OCI-LY1 (cell line): ENCODE results near the gene KCNIP4.

Source experiments
- H2AFZ ChIP-seq: fragments of 200-600 bp; sonication (generic), shearing (Covaris generic); 2 replicates; pipeline ENCODE4 v1.6.0; 2014; ENCODE audit warnings: antibody characterized with exemption, mild to moderate bottlenecking, low read length
- H3F3A ChIP-seq: fragments of 200-600 bp; sonication (generic), shearing (Covaris generic); 2 replicates; pipeline ENCODE4 v1.6.0; 2014; ENCODE audit warnings: mild to moderate bottlenecking, antibody characterized with exemption, low read length, moderate library complexity; ENCODE audit not compliant: insufficient read depth
- H3K27ac ChIP-seq: fragments of 200-600 bp; sonication (generic); 2 replicates; pipeline ENCODE4 v1.5.1; 2014; ENCODE audit warnings: low read length, mixed run types, mild to moderate bottlenecking, low read depth; ENCODE audit not compliant: poor library complexity, severe bottlenecking
- H3K27me3 ChIP-seq: fragments of 200-600 bp; sonication (generic); 2 replicates; pipeline ENCODE4 v1.6.0; 2014; ENCODE audit warnings: antibody characterized with exemption, mild to moderate bottlenecking, low read length, moderate library complexity; ENCODE audit not compliant: insufficient read depth
- H3K36me3 ChIP-seq: fragments of 200-600 bp; sonication (generic); 2 replicates; pipeline ENCODE4 v1.6.1; 2014; ENCODE audit warnings: mild to moderate bottlenecking, antibody characterized with exemption, low read length, moderate library complexity, mixed read lengths; ENCODE audit not compliant: insufficient read depth
- H3K4me1 ChIP-seq: fragments of 200-600 bp; sonication (generic); 2 replicates; pipeline ENCODE4 v1.5.1; 2014; ENCODE audit warnings: mild to moderate bottlenecking, low read length, moderate library complexity; ENCODE audit not compliant: insufficient read depth, severe bottlenecking
- H3K4me2 ChIP-seq: fragments of 200-600 bp; sonication (generic), shearing (Covaris generic); 2 replicates; pipeline ENCODE4 v1.6.1; 2014; ENCODE audit warnings: low read length
- H3K4me3 ChIP-seq: fragments of 200-600 bp; sonication (generic); 2 replicates; pipeline ENCODE4 v1.5.1; 2014; ENCODE audit warnings: low read length, low read depth, mild to moderate bottlenecking, mixed read lengths; ENCODE audit not compliant: poor library complexity, severe bottlenecking
- H3K79me2 ChIP-seq: fragments of 200-600 bp; shearing (Covaris generic); 2 replicates; pipeline ENCODE4 v1.6.1; 2016; ENCODE audit warnings: mixed run types, low read length, mixed read lengths; ENCODE audit not compliant: insufficient read depth
- H3K9ac ChIP-seq: fragments of 200-600 bp; sonication (generic), shearing (Covaris generic); 2 replicates; pipeline ENCODE4 v1.6.1; 2014; ENCODE audit warnings: mild to moderate bottlenecking, low read length, mixed read lengths
- H3K9me2 ChIP-seq: fragments of 200-600 bp; sonication (generic), shearing (Covaris generic); 2 replicates; pipeline ENCODE4 v1.6.1; 2014; ENCODE audit warnings: low read depth, mild to moderate bottlenecking, low read length, mixed read lengths
- H3K9me3 ChIP-seq: fragments of 200-600 bp; shearing (Covaris generic); 2 replicates; pipeline ENCODE4 v1.6.1; 2014; ENCODE audit warnings: low read length, mixed read lengths
- H4K20me1 ChIP-seq: fragments of 200-600 bp; sonication (generic), shearing (Covaris generic); 2 replicates; pipeline ENCODE4 v1.6.0; 2016; ENCODE audit warnings: mild to moderate bottlenecking, low read length; ENCODE audit not compliant: insufficient read depth
- EZH2 ChIP-seq: fragments of 200-600 bp; sonication (generic), shearing (Covaris generic); IDR thresholded peaks from 2 replicates; pipeline ENCODE4 v1.8.0; 2017; ENCODE audit warnings: borderline replicate concordance, mixed run types, mild to moderate bottlenecking, antibody characterized with exemption, low read length, moderate library complexity, mixed read lengths
- TF ChIP-seq, protein P1 (sequence below): fragments of 200-600 bp; sonication (generic), shearing (Covaris generic); IDR thresholded peaks from 2 replicates; pipeline ENCODE4 v1.5.1; 2017; ENCODE audit warnings: mild to moderate bottlenecking, antibody characterized with exemption, low read length, moderate library complexity, mixed read lengths

Gene KCNIP4

GRCh38 chr4:21802406-21802805 is 146.2 kb downstream of the KCNIP4 start:
- Histone ChIP-seq H3K9me2 (no peaks in the 10 kb centered on the region), H3K79me2 (no peaks in the 10 kb centered on the region), H3K4me3 (no peak overlapping the region), H3K9ac (no peak overlapping the region), H2AFZ (no peak overlapping the region), H3K27ac (no peak overlapping the region), H3K36me3 (no peaks in the 10 kb centered on the region), H3K27me3 (no peaks in the 10 kb centered on the region), H3K4me2 (no peak overlapping the region), H3K9me3 (no peaks in the 10 kb centered on the region), H3K4me1 (no peaks in the 10 kb centered on the region), H4K20me1 (no peaks in the 10 kb centered on the region), H3F3A (no peaks in the 10 kb centered on the region)
- TF ChIP-seq, protein P1, sequence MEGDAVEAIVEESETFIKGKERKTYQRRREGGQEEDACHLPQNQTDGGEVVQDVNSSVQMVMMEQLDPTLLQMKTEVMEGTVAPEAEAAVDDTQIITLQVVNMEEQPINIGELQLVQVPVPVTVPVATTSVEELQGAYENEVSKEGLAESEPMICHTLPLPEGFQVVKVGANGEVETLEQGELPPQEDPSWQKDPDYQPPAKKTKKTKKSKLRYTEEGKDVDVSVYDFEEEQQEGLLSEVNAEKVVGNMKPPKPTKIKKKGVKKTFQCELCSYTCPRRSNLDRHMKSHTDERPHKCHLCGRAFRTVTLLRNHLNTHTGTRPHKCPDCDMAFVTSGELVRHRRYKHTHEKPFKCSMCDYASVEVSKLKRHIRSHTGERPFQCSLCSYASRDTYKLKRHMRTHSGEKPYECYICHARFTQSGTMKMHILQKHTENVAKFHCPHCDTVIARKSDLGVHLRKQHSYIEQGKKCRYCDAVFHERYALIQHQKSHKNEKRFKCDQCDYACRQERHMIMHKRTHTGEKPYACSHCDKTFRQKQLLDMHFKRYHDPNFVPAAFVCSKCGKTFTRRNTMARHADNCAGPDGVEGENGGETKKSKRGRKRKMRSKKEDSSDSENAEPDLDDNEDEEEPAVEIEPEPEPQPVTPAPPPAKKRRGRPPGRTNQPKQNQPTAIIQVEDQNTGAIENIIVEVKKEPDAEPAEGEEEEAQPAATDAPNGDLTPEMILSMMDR: no peak

DNA sequence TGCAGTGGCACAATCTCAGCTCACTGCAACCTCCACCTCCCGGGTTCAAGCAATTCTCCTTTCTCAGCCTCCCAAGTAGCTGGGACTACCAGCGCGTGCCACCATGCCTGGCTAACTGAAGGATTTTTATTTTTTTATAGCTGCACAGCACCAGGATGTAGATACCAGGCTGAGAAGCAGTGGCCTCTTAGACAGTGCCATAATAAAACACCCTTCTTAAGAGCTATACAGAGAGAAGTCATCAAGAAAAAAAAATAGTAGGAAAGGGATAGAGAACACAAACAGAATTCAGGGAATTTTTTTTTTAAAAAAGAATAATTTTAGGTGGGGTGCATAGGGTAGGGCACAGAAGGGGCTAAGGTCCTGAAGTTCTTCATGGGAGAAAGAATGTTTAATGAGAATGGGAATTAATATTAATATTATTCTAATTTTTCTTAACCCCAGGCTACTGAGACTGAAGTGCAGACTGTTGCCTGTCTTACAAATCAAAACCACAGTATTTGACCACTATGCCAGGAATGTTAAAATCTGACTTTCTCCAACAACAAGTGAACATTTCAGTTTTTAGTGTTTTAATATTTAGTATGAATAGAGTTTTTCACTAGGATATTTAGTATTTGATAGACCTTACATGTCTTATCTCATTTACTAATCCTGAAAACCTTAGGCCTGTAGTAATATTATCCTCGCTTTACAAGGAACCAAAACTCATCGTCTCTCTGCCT is 146.7 kb downstream of the KCNIP4 start:
- TF ChIP-seq, protein P1: no peak
- no peak for TF ChIP-seq EZH2

DNA sequence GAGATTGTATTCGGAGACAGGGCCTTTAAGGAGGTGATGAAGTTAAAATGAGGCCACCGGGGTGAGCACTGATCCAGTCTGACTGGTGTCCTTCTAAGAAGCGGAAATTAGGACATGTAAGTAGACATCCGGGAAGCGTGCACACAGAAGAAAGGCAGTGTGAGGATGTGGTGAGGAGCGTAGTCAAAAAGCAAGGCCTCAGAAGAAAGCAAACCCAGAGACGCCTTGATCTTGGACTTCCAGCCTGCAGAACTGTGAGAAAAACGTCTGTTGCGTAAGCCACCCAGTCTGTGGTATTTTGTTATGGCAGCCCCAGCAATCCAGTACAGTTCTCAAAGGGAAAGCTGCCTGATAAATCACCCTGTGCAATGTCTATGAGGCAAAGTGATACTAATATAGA is 153.5 kb downstream of the KCNIP4 start:
- Histone ChIP-seq H3F3A (no peaks in the 10 kb centered on the region), H3K4me1 (no peaks in the 10 kb centered on the region)

More for the DNA sequence above, 146.7 kb downstream of the KCNIP4 start:
- no peak overlapping the region for H3K9ac ChIP-seq
- H3K79me2 ChIP-seq: no peaks in the 10 kb centered on the region
- H3K4me1 ChIP-seq: no peaks in the 10 kb centered on the region
- no peak overlapping the region for H2AFZ ChIP-seq
- H3K4me2 ChIP-seq: no peak overlapping the region
- H3K27me3 ChIP-seq: no peaks in the 10 kb centered on the region
- H3K4me3 ChIP-seq: no peak overlapping the region
- no peaks in the 10 kb centered on the region for H3K9me2 ChIP-seq
- no peaks in the 10 kb centered on the region for H3K36me3 ChIP-seq
- H3F3A ChIP-seq: no peaks in the 10 kb centered on the region
- H4K20me1 ChIP-seq: no peaks in the 10 kb centered on the region
- H3K9me3 ChIP-seq: no peaks in the 10 kb centered on the region
- no peak overlapping the region for H3K27ac ChIP-seq

More for the DNA sequence above, 153.5 kb downstream of the KCNIP4 start:
- Histone ChIP-seq H3K9ac (no peak overlapping the region), H3K27me3 (no peaks in the 10 kb centered on the region), H3K4me2 (no peak overlapping the region), H3K79me2 (no peaks in the 10 kb centered on the region), H3K4me3 (no peak overlapping the region), H3K9me2 (no peaks in the 10 kb centered on the region), H3K27ac (no peak overlapping the region), H3K36me3 (no peaks in the 10 kb centered on the region), H3K9me3 (no peaks in the 10 kb centered on the region), H2AFZ (no peak overlapping the region), H4K20me1 (no peaks in the 10 kb centered on the region)
- TF ChIP-seq, protein P1: no peak
- no peak for TF ChIP-seq EZH2
